Activated naive CD4-positive, alpha-beta T cell treated with anti-CD3 and anti-CD28 coated beads, Interleukin-2, amount 10 ng/mL, durations not matched to agents 7 days and 5 days (primary cell): Measurements from ENCODE around the gene HOTAIR.

ENCODE experiments used
- CTCF ChIA-PET: fragments of 350-600 bp; sonication (Branson Sonifier 250); formaldehyde crosslinking; loops from one replicate; lab custom pipeline; 2021; ENCODE audit warnings: antibody characterized with exemption; lab: Charles Lee
- DNase-seq: peaks from one replicate; pipeline ENCODE4 v3.0.0-alpha.2; 2020
- H3K27ac Mint-ChIP-seq: one replicate; pipeline ENCODE4 v1.8.0; 2021; ENCODE audit warnings: mild to moderate bottlenecking, moderate library complexity, mixed read lengths
- H3K27me3 Mint-ChIP-seq: one replicate; pipeline ENCODE4 v1.8.0; 2021; ENCODE audit warnings: mild to moderate bottlenecking, mixed read lengths
- H3K36me3 Mint-ChIP-seq: one replicate; pipeline ENCODE4 v1.8.0; 2021; ENCODE audit warnings: mixed read lengths
- H3K4me1 Mint-ChIP-seq: one replicate; pipeline ENCODE4 v1.8.0; 2021; ENCODE audit warnings: mixed read lengths
- H3K4me3 Mint-ChIP-seq: one replicate; pipeline ENCODE4 v1.8.0; 2021; ENCODE audit warnings: mild to moderate bottlenecking, moderate library complexity, mixed read lengths
- H3K9me3 Mint-ChIP-seq: one replicate; pipeline ENCODE4 v1.8.0; 2021; ENCODE audit warnings: mixed read lengths

HOTAIR gene

GRCh38 chr12:53942467-53942997, 32.2 kb downstream of the HOTAIR start:
- H3K27ac Mint-ChIP-seq = no peak overlapping the region
- peaks cover 2% of the 10 kb centered on the region for H3K4me1 Mint-ChIP-seq
- H3K36me3 Mint-ChIP-seq = peaks cover 1% of the 10 kb centered on the region
- H3K27me3 Mint-ChIP-seq = peaks cover 100% of the 10 kb centered on the region
- no peaks in the 10 kb centered on the region for H3K9me3 Mint-ChIP-seq
- CTCF ChIA-PET = no interaction called here
- H3K4me3 Mint-ChIP-seq = no peak overlapping the region
- no peak for DNase-seq

GRCh38 chr12:53941750-53942149, 33.0 kb downstream of the HOTAIR start:
- peaks cover 1% of the 10 kb centered on the region for H3K36me3 Mint-ChIP-seq
- DNase-seq = no peak
- H3K27ac Mint-ChIP-seq = no peak overlapping the region
- H3K4me3 Mint-ChIP-seq = no peak overlapping the region
- peaks cover 2% of the 10 kb centered on the region for H3K4me1 Mint-ChIP-seq
- H3K27me3 Mint-ChIP-seq = peaks cover 100% of the 10 kb centered on the region
- H3K9me3 Mint-ChIP-seq = no peaks in the 10 kb centered on the region
- CTCF ChIA-PET = interaction anchor here (0.6 to 0.7 kb wide), 2 partner anchors 10 to 65 kb away, joined by 3 to 4 read pairs; no protein-coding TSS in a partner anchor

- H3K27me3 Mint-ChIP-seq = peaks cover 100% of the 10 kb centered on the region
- CTCF ChIA-PET = interaction anchor here (0.6 to 0.7 kb wide), 3 partner anchors 9 to 66 kb away, joined by 3 to 4 read pairs (median 3); no protein-coding TSS in a partner anchor
- no peak for DNase-seq
- no peak overlapping the region for H3K4me3 Mint-ChIP-seq
- no peak overlapping the region for H3K27ac Mint-ChIP-seq
- H3K36me3 Mint-ChIP-seq = peaks cover 1% of the 10 kb centered on the region
- peaks cover 2% of the 10 kb centered on the region for H3K4me1 Mint-ChIP-seq
- no peaks in the 10 kb centered on the region for H3K9me3 Mint-ChIP-seq
Observed at GRCh38 chr12:53941187-53941586, 33.6 kb downstream of the HOTAIR start.

GRCh38 chr12:53940443-53941014, 34.2 kb downstream of the HOTAIR start:
- CTCF ChIA-PET = interaction anchor here (0.6 kb wide), 1 partner anchor 10 kb away, joined by 3 read pairs; no protein-coding TSS in a partner anchor
- Mint-ChIP-seq H3K27ac (no peak overlapping the region), H3K4me3 (no peak overlapping the region), H3K27me3 (peaks cover 100% of the 10 kb centered on the region), H3K36me3 (peaks cover 1% of the 10 kb centered on the region), H3K4me1 (peaks cover 2% of the 10 kb centered on the region), H3K9me3 (no peaks in the 10 kb centered on the region)
- DNase-seq = no peak

GRCh38 chr12:53939141-53940108, 35.3 kb downstream of the HOTAIR start:
- no peak overlapping the region for H3K4me3 Mint-ChIP-seq
- H3K27me3 Mint-ChIP-seq = peaks cover 100% of the 10 kb centered on the region
- H3K4me1 Mint-ChIP-seq = no peaks in the 10 kb centered on the region
- CTCF ChIA-PET = no interaction called here
- no peaks in the 10 kb centered on the region for H3K9me3 Mint-ChIP-seq
- no peak for DNase-seq
- H3K27ac Mint-ChIP-seq = no peak overlapping the region
- peaks cover 1% of the 10 kb centered on the region for H3K36me3 Mint-ChIP-seq

- DNase-seq = no peak
- Mint-ChIP-seq H3K27ac (peak within 1 kb of the TSS; percentile 50), H3K4me1 (no peaks in the 10 kb centered on the region), H3K4me3 (peak within 1 kb of the TSS; percentile 6), H3K27me3 (peaks cover 100% of the 10 kb centered on the region), H3K36me3 (peaks cover 1% of the 10 kb centered on the region), H3K9me3 (no peaks in the 10 kb centered on the region)
- CTCF ChIA-PET = interaction anchor here (1.5 kb wide), 1 partner anchor 16 kb away, joined by 3 read pairs; the partner anchor contains the start of gene HOXC12
Observed at GRCh38 chr12:53938326-53939140, 36.2 kb downstream of the HOTAIR start, which contains the start of gene HOXC13. TSS of gene HOXC13 (plus strand) at chr12:53938831. CDS start at chr12:53938907, 76 bp downstream.

- peaks cover 100% of the 10 kb centered on the region for H3K27me3 Mint-ChIP-seq
- peaks cover 1% of the 10 kb centered on the region for H3K36me3 Mint-ChIP-seq
- no peaks in the 10 kb centered on the region for H3K9me3 Mint-ChIP-seq
- no peak overlapping the region for H3K4me3 Mint-ChIP-seq
- no peaks in the 10 kb centered on the region for H3K4me1 Mint-ChIP-seq
- no peak for DNase-seq
- H3K27ac Mint-ChIP-seq = peak overlapping the region; percentile 50
- CTCF ChIA-PET = interaction anchor here (1.5 kb wide), 1 partner anchor 17 kb away, joined by 3 read pairs; the partner anchor contains the start of gene HOXC12
Observed at GRCh38 chr12:53937596-53938325, 37.0 kb downstream of the HOTAIR start.

GRCh38 chr12:53937099-53937498, 37.7 kb downstream of the HOTAIR start:
- H3K4me1 Mint-ChIP-seq = no peaks in the 10 kb centered on the region
- H3K9me3 Mint-ChIP-seq = no peaks in the 10 kb centered on the region
- no peak overlapping the region for H3K4me3 Mint-ChIP-seq
- H3K27me3 Mint-ChIP-seq = peaks cover 100% of the 10 kb centered on the region
- peaks cover 1% of the 10 kb centered on the region for H3K36me3 Mint-ChIP-seq
- no peak for DNase-seq
- H3K27ac Mint-ChIP-seq = no peak overlapping the region
- CTCF ChIA-PET = no interaction called here

- peaks cover 1% of the 10 kb centered on the region for H3K36me3 Mint-ChIP-seq
- CTCF ChIA-PET = no interaction called here
- H3K27ac Mint-ChIP-seq = peak overlapping the region; percentile 73
Observed at GRCh38 chr12:53935383-53936341, 39.1 kb downstream of the HOTAIR start.

GRCh38 chr12:53932915-53933314, 41.8 kb downstream of the HOTAIR start:
- DNase-seq = no peak

More at GRCh38 chr12:53935383-53936341, 39.1 kb downstream of the HOTAIR start:
- Mint-ChIP-seq H3K27me3 (peaks cover 98% of the 10 kb centered on the region), H3K4me1 (no peaks in the 10 kb centered on the region), H3K4me3 (no peak overlapping the region), H3K9me3 (no peaks in the 10 kb centered on the region)
- DNase-seq = no peak

GRCh38 chr12:53931844-53932581, 42.7 kb downstream of the HOTAIR start:
- Mint-ChIP-seq H3K36me3 (peaks cover 3% of the 10 kb centered on the region), H3K27me3 (peaks cover 98% of the 10 kb centered on the region), H3K4me1 (no peaks in the 10 kb centered on the region), H3K9me3 (no peaks in the 10 kb centered on the region), H3K27ac (no peak overlapping the region), H3K4me3 (no peak overlapping the region)
- DNase-seq = no peak
- CTCF ChIA-PET = interaction anchor here (0.6 to 0.8 kb wide), 2 partner anchors 175 to 269 kb away, joined by 3 to 4 read pairs; no protein-coding TSS in a partner anchor

More at GRCh38 chr12:53932915-53933314, 41.8 kb downstream of the HOTAIR start:
- no peaks in the 10 kb centered on the region for H3K4me1 Mint-ChIP-seq
- H3K9me3 Mint-ChIP-seq = no peaks in the 10 kb centered on the region
- H3K4me3 Mint-ChIP-seq = no peak overlapping the region
- peaks cover 98% of the 10 kb centered on the region for H3K27me3 Mint-ChIP-seq
- peaks cover 3% of the 10 kb centered on the region for H3K36me3 Mint-ChIP-seq
- H3K27ac Mint-ChIP-seq = no peak overlapping the region
- CTCF ChIA-PET = interaction anchor here (0.6 to 0.8 kb wide), 2 partner anchors 268 to 647 kb away, joined by 3 to 4 read pairs; no protein-coding TSS in a partner anchor
